ENCODE measurements around the gene PDE2A. TPM values are rescaled to one million over a fixed set of nuclear protein-coding genes. Genes with fewer than 3 reads are reported as not detected.

Gene PDE2A
- total and polyA plus RNA-seq, 2 donors (not counting 3 experiments of a cell fraction or from before 2014, with no cell fraction given) = 14.8 to 16.8 TPM

- Histone ChIP-seq H3K4me3 (replicated peaks in 1 of 3; ENCODE audit: insufficient read depth in 1 of 3, low read depth in 1 of 3, low read length in 3 of 3) (peak overlapping the region; percentile 29 to 70 (median 55)), H3K4me1 (ENCODE audit: control insufficient read depth, extremely low read depth, insufficient read depth, low read length) (peaks cover 25% of the 10 kb centered on the region), H3K9me1 (replicated peaks; ENCODE audit: control insufficient read depth, extremely low read depth, insufficient read depth, low read length) (no peaks in the 10 kb centered on the region), H3K9ac (replicated peaks; ENCODE audit: extremely low read depth, insufficient read depth, low read length) (peak overlapping the region; percentile 63), H3K27ac (ENCODE audit: insufficient read depth, low read depth, low read length) (peak overlapping the region; percentile 83), H3K9me3 (replicated peaks; ENCODE audit: control insufficient read depth, insufficient read depth, low read length) (no peaks in the 10 kb centered on the region), H3K27me3 (ENCODE audit: control insufficient read depth in 2 of 2, insufficient read depth in 2 of 2, low read length in 2 of 2) (no peaks in the 10 kb centered on the region), H4K20me1 (replicated peaks; ENCODE audit: control insufficient read depth, extremely low read depth, insufficient read depth, low read length) (no peaks in the 10 kb centered on the region), H2AFZ (ENCODE audit: low read depth, low read length) (no peak overlapping the region), H3K4me2 (ENCODE audit: insufficient read depth, low read length) (peak overlapping the region; percentile 71), H3K36me3 (ENCODE audit: control insufficient read depth in 2 of 2, extremely low read depth in 1 of 2, insufficient read depth in 2 of 2, low read length in 2 of 2) (peaks cover 0 to 2% of the 10 kb centered on the region in 2 experiments), H3K79me2 (ENCODE audit: control insufficient read depth, insufficient read depth, low read length) (peaks cover 41% of the 10 kb centered on the region)
- peak; percentile 33 for FAIRE-seq
- CTCF ChIA-PET = interaction anchor here (1.0 to 2.7 kb wide), 2 partner anchors 37 to 122 kb away, joined by 3 to 13 read pairs; no protein-coding TSS in a partner anchor
- intact Hi-C loops (cut with micrococcal nuclease) = no loop called here
- TF ChIP-seq EZH2 (IDR thresholded peaks at IDR 0.05; ENCODE audit: borderline replicate concordance, low read depth, low read length, severe bottlenecking) = no peak
- no peak for TF ChIP-seq FOS (IDR thresholded peaks at IDR 0.05; ENCODE audit: borderline replicate concordance, insufficient read depth, low read length)
- TF ChIP-seq POLR2A (IDR thresholded peaks at IDR 0.05; ENCODE audit: low read depth, low read length) = no peak
- no peak for TF ChIP-seq GATA2 (IDR thresholded peaks at IDR 0.05; ENCODE audit: insufficient read depth, insufficient read length, low read depth, low read length)
- TF ChIP-seq POLR2AphosphoS5 (IDR thresholded peaks at IDR 0.05; ENCODE audit: insufficient read depth, low read depth, low read length) = no peak
- no peak for TF ChIP-seq CTCF (IDR thresholded peaks at IDR 0.05; ENCODE audit: extremely low read depth in 1 of 2, insufficient read depth in 1 of 2, low read depth in 1 of 2, low read length in 2 of 2)
- TF ChIP-seq MAX (IDR thresholded peaks at IDR 0.05; ENCODE audit: insufficient read depth, insufficient read length) = no peak
- no peak for TF ChIP-seq MYC (IDR thresholded peaks at IDR 0.05; ENCODE audit: low read depth, low read length)
- TF ChIP-seq JUN (IDR thresholded peaks at IDR 0.05; ENCODE audit: borderline replicate concordance, insufficient read depth, insufficient read length, low read depth) = no peak
- no TSS peak for BruUV-seq (replicated peaks)
- POLR2A ChIA-PET = no interaction called here
- DNase-seq (ENCODE audit: low read depth, low spot score) = peak; percentile 37
- dilution Hi-C loops (cut with MboI; ENCODE audit: extremely low pct_ligation_motif_present, low sequenced_read_pairs) = no loop called here
Measured at GRCh38 chr11:72720784-72721183, 46.6 kb upstream of the PDE2A start.

Data from endothelial cell of umbilical vein (primary cell).